C4-2B (cell line): ENCODE measurements around the gene NAB2.

Source experiments
- CTCF ChIP-seq: fragments of 450-650 bp; conservative IDR thresholded peaks from 2 replicates; pipeline ENCODE4 v1.5.1; 2017; ENCODE audit warnings: mild to moderate bottlenecking
- ZFX ChIP-seq: fragments of 450-650 bp; IDR thresholded peaks from 2 replicates; pipeline ENCODE4 v1.6.1; 2017

- TF ChIP-seq CTCF: no peak
- no peak for TF ChIP-seq ZFX
These were observed 45.0 kb downstream of the NAB2 start for GRCh38 chr12:57133916-57134315.
